B cell (primary cell): ENCODE measurements around the gene SLC18B1. TPM values are rescaled to one million over a fixed set of nuclear protein-coding genes. Genes with fewer than 3 reads are reported as not detected.

ENCODE experiments used
- ATAC-seq: fragments of 200-7000 bp; cut with Tn5 transposase; one replicate; pipeline ENCODE4 v1.10.0; 2021; ENCODE audit warnings: low read depth, mild to moderate bottlenecking, moderate number of reproducible peaks, moderate library complexity
- CTCF ChIA-PET: fragments of 350-600 bp; sonication (Branson Sonifier 250); formaldehyde crosslinking; loops from one replicate; lab custom pipeline; 2021; ENCODE audit warnings: antibody characterized with exemption, inconsistent platforms; lab: Charles Lee
- POLR2A ChIA-PET: fragments of 350-600 bp; sonication (Branson Sonifier 250); formaldehyde crosslinking; loops from one replicate; lab custom pipeline; 2021; ENCODE audit warnings: antibody characterized with exemption; lab: Charles Lee
- DNase-seq: peaks from one replicate; pipeline ENCODE4 v3.0.0; 2013
- H2AFZ ChIP-seq: 2 replicates; pipeline ENCODE4 v1.6.1; 2012; ENCODE audit warnings: mild to moderate bottlenecking, low read depth, low read length; ENCODE audit not compliant: insufficient read depth, poor library complexity, severe bottlenecking
- H3K27ac ChIP-seq, 2 donors: 1 replicate in 1 of 2; 2 replicates in 1 of 2; pipeline ENCODE4 v1.5.1; 2012 to 2013; ENCODE audit warnings: low read length in 2 of 2, mild to moderate bottlenecking in 2 of 2, moderate library complexity in 1 of 2
- H3K27me3 ChIP-seq, 4 experiments: fragments of 200-600 bp in 1 of 4; sonication (generic) in 1 of 4; replicated peaks in 1 of 4; 1 replicate in 2 of 4; 2 replicates in 2 of 4; pipeline versions ENCODE4 v1.6.1 to v1.7.0; 2013 to 2016; ENCODE audit warnings: low read length in 3 of 4, mild to moderate bottlenecking in 2 of 4, mixed read lengths in 1 of 4, moderate library complexity in 1 of 4; ENCODE audit not compliant: insufficient read depth in 4 of 4, control insufficient read depth in 3 of 4; ENCODE audit errors: control extremely low read depth in 1 of 4
- H3K36me3 ChIP-seq, 2 experiments: replicated peaks in 1 of 2; 1 replicate in 1 of 2; 2 replicates in 1 of 2; pipeline versions ENCODE4 v1.6.1 to v1.7.1; 2013; ENCODE audit warnings: low read length in 1 of 2; ENCODE audit not compliant: insufficient read depth in 2 of 2, control insufficient read depth in 1 of 2; ENCODE audit errors: control extremely low read depth in 1 of 2, extremely low read depth in 1 of 2
- H3K4me1 ChIP-seq, 2 donors: fragments of 200-600 bp in 1 of 2; sonication (generic) in 1 of 2; 1 replicate in 1 of 2; 2 replicates in 1 of 2; pipeline versions ENCODE4 v1.5.1 to v1.6.1; 2013 to 2017; ENCODE audit warnings: low read length in 2 of 2; ENCODE audit not compliant: control insufficient read depth in 2 of 2, insufficient read depth in 2 of 2
- H3K4me2 ChIP-seq: replicated peaks from 2 replicates; pipeline ENCODE3; 2012; ENCODE audit warnings: mild to moderate bottlenecking, low read depth, low read length; ENCODE audit not compliant: poor library complexity, severe bottlenecking
- H3K4me3 ChIP-seq, 5 experiments: fragments of 200-600 bp in 1 of 5; sonication (generic) in 1 of 5; 1 replicate in 3 of 5; 2 replicates in 2 of 5; pipeline versions ENCODE4 v1.5.1 to v1.7.0; 2011 to 2016; ENCODE audit warnings: low read length in 4 of 5, mild to moderate bottlenecking in 4 of 5, low read depth in 2 of 5, control low read depth in 1 of 5, moderate library complexity in 1 of 5; ENCODE audit not compliant: insufficient read depth in 1 of 5; ENCODE audit errors: control extremely low read depth in 1 of 5, extremely low read depth in 1 of 5
- H3K79me2 ChIP-seq: fragments of 200-600 bp; sonication (generic); one replicate; pipeline ENCODE4 v1.6.0; 2016; ENCODE audit warnings: low read length; ENCODE audit not compliant: control insufficient read depth, insufficient read depth
- H3K9ac ChIP-seq: fragments of 200-600 bp; sonication (generic); 2 replicates; pipeline ENCODE4 v1.6.1; 2017; ENCODE audit warnings: mild to moderate bottlenecking, low read length, moderate library complexity
- H3K9me3 ChIP-seq, 3 donors: one replicate each; pipeline versions ENCODE4 v1.6.1 to v1.7.1; 2013; ENCODE audit warnings: low read length in 2 of 3; ENCODE audit not compliant: control insufficient read depth in 2 of 3, insufficient read depth in 1 of 3; ENCODE audit errors: control extremely low read depth in 1 of 3
- H4K20me1 ChIP-seq: 2 replicates; pipeline ENCODE4 v1.6.0; 2012; ENCODE audit warnings: mild to moderate bottlenecking, low read length; ENCODE audit not compliant: insufficient read depth, control insufficient read depth, poor library complexity, severe bottlenecking
- H3K27ac Mint-ChIP-seq: one replicate; pipeline ENCODE4 v1.8.0; 2021; ENCODE audit warnings: mixed read lengths
- H3K27me3 Mint-ChIP-seq: one replicate; pipeline ENCODE4 v1.8.0; 2021; ENCODE audit warnings: mixed read lengths
- H3K4me1 Mint-ChIP-seq: one replicate; pipeline ENCODE4 v1.8.0; 2021; ENCODE audit warnings: mixed read lengths
- H3K4me3 Mint-ChIP-seq: one replicate; pipeline ENCODE4 v1.8.0; 2021; ENCODE audit warnings: mixed read lengths
- H3K9me3 Mint-ChIP-seq: one replicate; pipeline ENCODE4 v1.8.0; 2022; ENCODE audit warnings: mixed read lengths; ENCODE audit not compliant: insufficient read depth
- CTCF ChIP-seq: fragments of 200-600 bp; IDR thresholded peaks from one replicate; pipeline ENCODE4 v1.8.0; 2022; ENCODE audit warnings: antibody characterized with exemption, mild to moderate bottlenecking
- EZH2 ChIP-seq: IDR thresholded peaks from 2 replicates; pipeline ENCODE4 v1.6.1; 2012; ENCODE audit warnings: borderline replicate concordance, low read depth, mild to moderate bottlenecking, moderate library complexity, low read length; ENCODE audit not compliant: insufficient read depth, poor library complexity, severe bottlenecking
- WGBS: methylation state at CpG from one replicate; pipeline ENCODE4 v1.1.5; 2013; ENCODE audit warnings: missing lambda C conversion rate; ENCODE audit not compliant: insufficient coverage; 5-methylcytosine and 5-hydroxymethylcytosine counted together
- intact Hi-C: fragments of 100-400 bp; cut with micrococcal nuclease; formaldehyde crosslinking; loops from one replicate; pipeline ENCODE4 v1.10.0; 2022
- polyA plus RNA-seq: library from polyadenylated mRNA; depleted of rRNA; stranded (reverse); fragments of >200 nt; gene quantifications from 2 replicates; pipeline ENCODE4 v1.2.3, GENCODE V29; 2012
- total RNA-seq, 2 donors: library from RNA; stranded (reverse); fragments of 120-200 nt in 1 of 2; gene quantifications; 1 replicate in 1 of 2; 2 replicates in 1 of 2; pipeline versions ENCODE4 v1.2.3 to v1.2.4, GENCODE V29; 2013 to 2022

The SLC18B1 gene
- total and polyA plus RNA-seq, 2 donors (not counting 1 experiment from before 2014, with no cell fraction given): 9.6 to 21.4 TPM

GRCh38 chr6:132764370-132764769 is 34.1 kb downstream of the SLC18B1 start:
- no peaks in the 10 kb centered on the region for H3K9me3 ChIP-seq
- ATAC-seq (no peak), DNase-seq (no peak)
- H3K4me3 ChIP-seq: no peak overlapping the region
- CTCF ChIA-PET: interaction anchor here (0.6 to 7.2 kb wide), 12 partner anchors 10 to 484 kb away, joined by 3 to 144 read pairs (median 6); partner anchors contain the start of gene SLC18B1
- peaks cover 0 to 2% of the 10 kb centered on the region in 2 experiments for H3K36me3 ChIP-seq
- peak overlapping the region; percentile 57 for H2AFZ ChIP-seq
- no peaks in the 10 kb centered on the region for H3K27me3 ChIP-seq
- Mint-ChIP-seq H3K4me3 (peak overlapping the region; percentile 3), H3K4me1 (peaks cover 46% of the 10 kb centered on the region), H3K27ac (peak overlapping the region; percentile 28), H3K9me3 (no peaks in the 10 kb centered on the region), H3K27me3 (no peaks in the 10 kb centered on the region)
- H3K4me2 ChIP-seq: no peak overlapping the region
- H3K27ac ChIP-seq: no peak overlapping the region
- no peak for TF ChIP-seq CTCF
- no peak for TF ChIP-seq EZH2
- intact Hi-C loops: loop anchor here (10.0 kb wide), 1 partner anchor 470 kb away; no protein-coding TSS in a partner anchor
- H4K20me1 ChIP-seq: no peaks in the 10 kb centered on the region
- H3K79me2 ChIP-seq: peaks cover 41% of the 10 kb centered on the region
- POLR2A ChIA-PET: interaction anchor here (1.8 kb wide), 1 partner anchor 34 kb away, joined by 7 read pairs; the partner anchor contains the start of gene SLC18B1
- peaks cover 18 to 34% of the 10 kb centered on the region in 2 donors for H3K4me1 ChIP-seq
- H3K9ac ChIP-seq: no peak overlapping the region

GRCh38 chr6:132763269-132763668 is 35.2 kb downstream of the SLC18B1 start:
- DNase-seq (peak; percentile 74), ATAC-seq (peak; percentile 87)
- Mint-ChIP-seq H3K27ac (peak overlapping the region; percentile 84), H3K9me3 (no peaks in the 10 kb centered on the region), H3K27me3 (no peaks in the 10 kb centered on the region), H3K4me3 (peak overlapping the region; percentile 87), H3K4me1 (peaks cover 50% of the 10 kb centered on the region)
- intact Hi-C loops: loop anchor here (1.0 to 10.0 kb wide), 4 partner anchors 36 to 468 kb away; partner anchors contain the start of gene STX7
- H3K4me3 ChIP-seq: peak overlapping the region; percentile 34 to 72 (median 59)
- H3K36me3 ChIP-seq: peaks cover 0 to 2% of the 10 kb centered on the region in 2 experiments
- H2AFZ ChIP-seq: peak overlapping the region; percentile 57
- peaks cover 26 to 41% of the 10 kb centered on the region in 2 donors for H3K4me1 ChIP-seq
- peak overlapping the region; percentile 34 to 58 for H3K27ac ChIP-seq
- TF ChIP-seq CTCF (no peak), EZH2 (no peak)
- H3K79me2 ChIP-seq: peaks cover 44% of the 10 kb centered on the region
- ChIA-PET POLR2A (interaction anchor here (0.6 to 1.8 kb wide), 4 partner anchors 15 to 52 kb away, joined by 3 to 7 read pairs (median 4); partner anchors contain the start of genes RPS12 and SLC18B1), CTCF (interaction anchor here (0.5 to 7.0 kb wide), 12 partner anchors 9 to 483 kb away, joined by 3 to 45 read pairs (median 3); partner anchors contain the start of gene SLC18B1)
- 32% methylated on average over 2 of the region's 2 CpGs for WGBS
- no peaks in the 10 kb centered on the region for H4K20me1 ChIP-seq
- H3K9ac ChIP-seq: peak overlapping the region; percentile 69
- H3K27me3 ChIP-seq: no peaks in the 10 kb centered on the region
- peak overlapping the region; percentile 82 for H3K4me2 ChIP-seq
- H3K9me3 ChIP-seq: no peaks in the 10 kb centered on the region
